Activated gamma-delta T cell treated with Interleukin-2 at 50 U/mL for 16 hours (primary cell): Measurements from ENCODE around the gene FCHSD2.
A peak's percentile ranks its signal among the peaks of the same experiment; 100 is the strongest.
"Not testable (repeated sequence)": the region's sequence is repeated elsewhere in the genome, so short reads cannot be mapped to it uniquely, and the experiment has no call there.

Source experiments
- DNase-seq: peaks from one replicate; pipeline ENCODE4 v3.0.0-alpha.2; 2020

FCHSD2 gene

GRCh38 chr11:72813740-72814285, 328.3 kb downstream of the FCHSD2 start:
- no peak for DNase-seq

DNA sequence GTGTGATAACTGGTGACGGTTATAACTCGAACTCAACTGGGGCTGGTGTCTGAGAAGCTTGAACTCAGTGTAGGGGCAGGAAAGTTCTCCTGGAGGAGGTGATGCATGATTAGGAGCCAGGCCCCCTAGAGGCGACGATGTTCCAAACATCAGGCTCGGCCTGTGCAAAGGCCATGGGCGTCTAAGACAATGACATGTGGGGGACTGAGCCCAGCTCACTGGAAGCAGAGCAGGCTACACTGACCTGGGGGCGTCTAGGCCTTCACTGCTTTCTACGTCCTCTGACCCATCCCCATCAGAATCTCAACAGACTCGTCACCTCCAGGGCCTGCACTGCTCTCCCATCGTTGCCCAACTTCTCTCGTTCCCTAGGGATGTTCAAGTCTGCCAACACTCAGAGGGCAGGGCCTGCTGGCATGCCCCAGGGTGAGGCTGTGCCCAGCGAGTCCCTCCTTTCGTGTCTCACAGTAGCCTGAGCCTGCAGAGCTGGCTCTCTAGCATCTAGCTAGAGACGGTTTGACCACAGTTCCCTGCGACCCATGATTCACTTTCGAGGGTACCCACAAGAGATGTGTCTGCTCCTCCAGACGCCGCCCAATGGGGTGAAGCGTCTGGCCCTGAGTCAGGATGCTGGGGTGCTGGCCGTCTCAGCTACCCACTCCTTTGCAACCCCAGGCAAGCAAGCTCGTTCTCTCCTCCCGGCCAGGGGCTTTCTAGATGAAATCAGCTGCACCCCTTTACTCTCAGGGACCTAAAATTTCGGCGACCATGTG, 329.0 kb downstream of the FCHSD2 start:
- DNase-seq, result peak; percentile 70

- no peak for DNase-seq
These were observed 329.5 kb downstream of the FCHSD2 start for GRCh38 chr11:72812604-72812966.

DNA sequence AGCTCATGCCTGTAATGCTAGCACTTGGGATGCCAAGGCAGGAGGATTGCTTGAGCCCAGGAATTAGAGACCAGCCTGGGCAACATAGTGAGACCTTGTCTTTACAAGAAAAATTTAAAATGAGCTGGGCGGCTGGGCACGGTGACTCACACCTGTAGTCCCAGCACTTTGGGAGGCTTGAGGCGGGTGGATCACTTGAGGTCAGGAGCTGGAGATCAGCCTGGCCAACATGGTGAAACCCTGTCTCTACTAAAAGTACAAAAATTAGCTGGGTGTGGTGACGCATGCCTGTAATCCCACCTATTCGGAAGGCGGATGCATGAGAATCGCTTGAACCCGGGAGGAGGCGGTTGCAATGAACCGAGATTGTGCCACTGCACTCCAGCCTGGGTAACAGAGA, 330.4 kb downstream of the FCHSD2 start:
- not testable (repeated sequence) for DNase-seq

DNA sequence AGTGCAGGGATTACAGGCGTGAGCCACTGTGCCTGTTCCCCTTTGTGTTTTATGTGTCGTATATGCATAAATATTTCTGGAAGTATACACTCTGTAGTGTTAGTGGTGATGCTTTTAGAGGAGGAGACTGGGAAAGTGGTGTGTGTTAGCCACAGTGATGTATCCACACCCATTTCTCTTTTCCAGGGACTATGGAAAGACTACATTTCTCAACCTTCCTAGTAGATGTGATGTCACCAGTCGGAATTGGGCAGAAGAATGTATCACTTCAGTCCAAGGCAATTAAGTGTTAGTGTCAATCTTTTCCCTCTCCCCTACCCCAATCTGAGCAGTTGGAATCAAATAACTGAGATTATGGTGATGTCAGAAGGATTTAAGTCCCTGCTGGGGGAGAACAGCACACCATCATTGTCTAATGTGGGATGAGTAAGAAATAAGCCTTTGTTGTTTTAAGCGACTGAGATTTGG, 333.8 kb downstream of the FCHSD2 start:
- DNase-seq, result no peak

DNA sequence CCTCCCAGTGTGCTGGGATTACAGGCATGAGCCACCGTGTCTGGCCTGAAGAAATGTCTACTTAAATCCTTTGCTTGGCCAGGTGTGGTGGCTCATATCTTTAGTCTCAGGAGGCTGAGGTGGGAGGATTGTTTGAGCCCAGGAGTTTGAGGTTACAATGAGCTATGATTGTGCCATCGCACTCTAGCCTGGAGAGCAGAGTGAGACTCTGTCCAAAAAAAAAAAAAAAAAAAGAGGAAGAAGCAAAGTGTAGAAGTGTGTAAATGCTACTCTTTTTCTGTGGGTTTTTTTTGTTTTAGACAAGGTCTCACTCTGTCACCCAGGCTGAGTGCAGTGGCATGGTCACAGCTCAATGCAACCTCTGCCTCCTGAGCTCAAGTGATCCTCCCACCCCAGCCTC, 334.3 kb downstream of the FCHSD2 start:
- no peak for DNase-seq

- DNase-seq, result no peak
These were observed 335.0 kb downstream of the FCHSD2 start for GRCh38 chr11:72807021-72807693.

DNA sequence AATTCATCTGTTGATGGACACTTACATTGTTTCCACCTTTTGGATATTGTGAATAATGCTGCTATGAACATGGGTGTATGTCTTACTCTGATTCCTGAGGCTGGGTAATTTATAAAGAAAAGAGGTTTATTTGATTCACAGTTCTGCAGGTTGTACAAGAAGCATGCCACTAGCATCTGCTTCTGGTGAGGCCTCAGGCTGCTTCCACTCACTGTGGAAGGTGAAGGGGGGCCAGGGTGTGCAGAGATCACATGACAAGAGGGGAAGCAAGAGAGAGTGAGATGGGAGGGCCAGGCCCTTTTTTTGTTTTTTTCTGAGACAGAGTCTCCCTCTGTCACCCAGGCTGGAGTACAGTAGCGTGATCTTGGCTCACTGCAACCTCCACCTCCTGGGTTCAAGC, 335.7 kb downstream of the FCHSD2 start:
- not testable (repeated sequence) for DNase-seq

DNA sequence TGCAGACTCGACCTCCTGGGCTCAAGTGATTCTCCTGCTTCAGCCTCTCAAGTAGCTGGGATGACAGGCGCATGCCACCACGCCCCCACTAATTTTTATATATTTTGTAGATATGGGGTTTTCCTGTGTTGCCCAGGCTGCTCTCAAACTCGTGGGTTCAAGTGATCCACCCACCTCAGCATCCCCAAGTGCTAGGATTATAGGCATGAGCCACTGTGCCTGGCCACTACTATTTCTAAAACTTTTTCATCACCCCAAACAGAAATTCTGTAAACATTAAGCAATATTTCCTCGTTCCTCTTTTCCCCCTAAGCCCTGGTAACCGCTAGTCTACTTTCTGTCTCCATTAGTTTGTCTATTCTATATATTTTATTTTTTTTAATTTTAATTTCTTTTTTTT, 336.9 kb downstream of the FCHSD2 start:
- DNase-seq, result no peak

GRCh38 chr11:72802822-72803221, 339.3 kb downstream of the FCHSD2 start:
- no peak for DNase-seq

DNA sequence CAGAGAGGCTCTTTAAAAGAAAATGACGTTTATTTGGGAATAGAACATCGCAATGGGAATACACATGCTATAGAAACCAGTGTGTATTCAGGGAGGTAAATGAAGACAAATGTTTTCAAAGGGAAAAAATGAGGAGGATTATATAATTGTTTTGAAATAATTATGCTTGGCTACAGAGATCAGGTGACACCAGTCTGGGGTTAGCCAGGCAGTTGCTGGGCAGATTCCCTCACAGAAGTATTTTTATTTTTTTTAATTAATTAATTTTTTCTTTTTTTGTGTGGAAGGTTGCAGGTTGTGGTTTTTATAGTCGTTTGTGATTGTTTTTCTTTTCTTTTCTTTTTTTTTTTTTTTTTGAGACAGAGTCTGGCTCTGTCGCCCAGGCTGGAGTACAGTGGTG, 342.7 kb downstream of the FCHSD2 start:
- no peak for DNase-seq

- DNase-seq, result no peak
These were observed 343.8 kb downstream of the FCHSD2 start for GRCh38 chr11:72798361-72798760.

DNA sequence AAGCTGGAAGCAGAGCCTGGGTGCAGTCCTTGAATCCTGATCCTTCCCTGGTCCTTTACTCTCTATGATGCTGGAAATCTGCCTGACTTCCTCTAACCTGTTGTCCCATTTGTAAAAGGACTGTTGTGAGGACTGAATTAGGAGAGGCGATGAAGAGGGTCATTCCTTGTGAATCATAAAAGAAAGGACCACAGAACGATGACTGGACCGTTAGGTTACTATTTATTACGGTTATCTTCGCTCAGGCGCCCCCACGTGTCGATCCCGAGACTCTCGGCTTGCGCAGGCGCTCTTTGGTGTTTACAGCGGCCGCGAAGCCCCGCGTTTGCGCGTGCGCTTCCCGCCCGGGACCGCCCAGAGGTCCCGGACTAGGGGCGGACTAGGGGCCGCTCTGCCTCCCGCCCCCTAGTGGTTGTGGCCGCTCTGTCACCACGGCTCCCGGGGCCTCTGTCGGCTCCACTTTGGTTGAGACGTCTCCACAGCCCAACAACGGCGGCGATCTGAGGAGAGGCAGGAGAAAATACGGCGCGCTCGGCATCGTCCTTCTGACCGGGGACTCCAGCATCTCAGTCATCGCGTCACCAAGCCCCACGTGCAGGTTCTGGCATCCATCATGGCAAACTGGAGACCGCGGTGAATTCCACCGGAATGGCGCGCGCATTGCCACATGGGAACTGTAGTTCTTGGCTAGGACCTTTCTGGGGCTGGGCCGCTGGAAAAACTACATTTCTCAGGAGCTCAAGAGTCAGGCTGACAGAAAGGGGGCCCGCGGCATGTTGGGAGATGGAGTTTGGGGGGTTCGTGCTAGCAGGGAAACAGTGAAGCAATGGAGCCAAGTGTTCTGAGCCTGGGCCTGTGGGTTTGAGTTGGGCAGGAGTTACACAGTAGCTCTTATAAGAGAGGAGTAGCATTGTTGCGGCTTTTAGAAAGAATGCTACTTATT, 348.4 kb downstream of the FCHSD2 start, which contains the start of gene STARD10:
Gene STARD10, minus strand, starts transcription at position 623 of the 943 bp plus-strand sequence. CDS start 12,866 bp downstream, outside the sequence.
- peak; percentile 94 for DNase-seq

DNA sequence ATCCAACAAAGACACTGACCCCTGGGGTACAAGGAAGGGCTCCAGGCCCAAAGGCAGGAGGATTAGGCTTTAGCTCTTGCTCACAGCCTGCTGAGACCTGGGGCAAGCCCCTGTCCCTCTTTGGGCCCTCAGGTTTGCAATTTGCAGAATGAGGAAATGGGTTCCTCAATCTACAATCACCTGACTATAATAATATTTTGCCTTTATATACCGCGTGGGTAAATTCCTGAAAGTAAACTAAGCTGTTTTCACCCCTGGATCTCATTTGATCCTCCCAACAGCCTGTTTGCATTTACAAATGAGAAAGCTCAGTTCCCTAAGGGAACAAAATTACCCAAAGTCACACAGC, 349.1 kb downstream of the FCHSD2 start:
- no peak for DNase-seq

- no peak for DNase-seq
These were observed 349.6 kb downstream of the FCHSD2 start for GRCh38 chr11:72792437-72793021.

GRCh38 chr11:72791228-72791627, 350.9 kb downstream of the FCHSD2 start:
- DNase-seq, result not testable (repeated sequence)

GRCh38 chr11:72789493-72790131, 352.5 kb downstream of the FCHSD2 start:
- DNase-seq, result no peak

GRCh38 chr11:72788241-72788640, 353.9 kb downstream of the FCHSD2 start:
- DNase-seq, result no peak

GRCh38 chr11:72787216-72788104, 354.7 kb downstream of the FCHSD2 start:
- DNase-seq, result no peak
